DMS114 treated with DMSO at 0.1 percent for 48 hours (cell line): Measurements from ENCODE around the gene MAPKAPK2.

Experiments
- DNase-seq: peaks from one replicate; lab custom pipeline; 2025; ENCODE audit not compliant: unreplicated experiment; lab: John Stamatoyannopoulos, UW

Gene MAPKAPK2

DNA sequence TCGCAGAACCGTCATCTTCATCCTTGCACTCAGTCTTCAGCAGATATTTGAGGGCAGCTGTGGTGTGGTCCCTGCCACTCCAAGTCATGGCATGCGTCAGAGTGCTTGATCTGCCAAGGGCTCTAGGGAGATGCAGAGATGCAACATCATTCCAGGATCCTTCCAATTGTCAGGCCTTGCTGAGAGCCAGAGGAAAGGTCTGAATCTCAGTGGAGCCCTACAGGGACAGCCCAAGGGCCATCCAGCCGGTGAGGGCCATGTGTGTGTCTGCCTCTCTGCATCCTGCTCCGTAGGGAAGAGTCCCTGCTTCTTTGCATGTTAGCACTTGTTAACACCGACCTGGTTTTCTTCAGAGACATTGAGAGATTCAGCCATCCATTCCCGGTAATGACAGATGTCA, 17.6 kb downstream of the MAPKAPK2 start:
- no peak for DNase-seq

GRCh38 chr1:206702803-206703202, 18.1 kb downstream of the MAPKAPK2 start:
- no peak for DNase-seq

DNA sequence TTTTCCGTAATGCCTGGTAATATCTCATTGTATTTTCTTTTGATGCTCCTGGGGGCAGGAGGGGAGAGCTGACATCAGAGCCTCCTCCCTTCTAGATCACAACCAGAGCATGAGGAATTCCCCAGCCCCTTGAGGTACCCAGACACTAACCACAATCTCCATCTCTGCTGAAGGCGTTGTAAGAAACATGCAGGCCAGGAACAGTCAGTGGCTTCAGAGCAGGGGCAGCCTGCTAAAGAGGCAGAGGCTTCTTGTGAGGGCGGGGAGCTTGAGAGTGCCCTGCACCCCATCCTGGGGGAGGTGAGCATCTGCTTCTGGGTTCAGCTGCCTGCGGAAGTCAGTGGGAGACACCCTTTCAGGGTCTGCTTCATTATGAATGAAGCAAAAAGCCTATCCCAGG, 19.0 kb downstream of the MAPKAPK2 start:
- DNase-seq = no peak

GRCh38 chr1:206704226-206704625, 19.5 kb downstream of the MAPKAPK2 start:
- no peak for DNase-seq

- no peak for DNase-seq
Measured at GRCh38 chr1:206705191-206705590, 20.5 kb downstream of the MAPKAPK2 start.

GRCh38 chr1:206705726-206706297, 21.1 kb downstream of the MAPKAPK2 start:
- DNase-seq = no peak

- DNase-seq = no peak
Measured at GRCh38 chr1:206706298-206706791, 21.6 kb downstream of the MAPKAPK2 start.

GRCh38 chr1:206706806-206707366, 22.2 kb downstream of the MAPKAPK2 start:
- DNase-seq = no peak

- no peak for DNase-seq
Measured at GRCh38 chr1:206708058-206708457, 23.4 kb downstream of the MAPKAPK2 start.

- DNase-seq = no peak
Measured at GRCh38 chr1:206708882-206709281, 24.2 kb downstream of the MAPKAPK2 start.

- DNase-seq = no peak
Measured at GRCh38 chr1:206709322-206709721, 24.6 kb downstream of the MAPKAPK2 start.

- no peak for DNase-seq
Measured at GRCh38 chr1:206709772-206710459, 25.2 kb downstream of the MAPKAPK2 start.

- DNase-seq = no peak
Measured at GRCh38 chr1:206710460-206710823, 25.7 kb downstream of the MAPKAPK2 start.

GRCh38 chr1:206713070-206713469, 28.4 kb downstream of the MAPKAPK2 start:
- DNase-seq = no peak

DNA sequence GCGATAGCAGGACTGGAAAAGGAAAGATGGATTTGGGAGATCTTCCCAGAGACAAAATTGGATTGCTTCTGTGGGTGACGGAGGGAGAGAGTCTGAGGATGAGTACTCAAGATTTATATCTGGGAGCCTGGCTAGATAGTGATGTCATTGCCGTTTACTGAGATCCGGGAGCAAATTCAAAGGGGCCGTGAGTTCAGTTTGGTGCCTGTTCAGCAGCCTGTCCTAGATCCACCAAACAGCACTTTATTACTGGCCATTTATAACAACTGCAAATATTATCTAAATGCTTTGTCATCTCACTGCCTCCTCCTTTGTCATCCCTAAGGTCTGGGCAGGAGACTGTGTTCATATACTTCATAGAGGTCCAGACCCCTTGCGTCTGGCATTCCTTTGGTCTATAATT, 29.2 kb downstream of the MAPKAPK2 start:
- no peak for DNase-seq

DNA sequence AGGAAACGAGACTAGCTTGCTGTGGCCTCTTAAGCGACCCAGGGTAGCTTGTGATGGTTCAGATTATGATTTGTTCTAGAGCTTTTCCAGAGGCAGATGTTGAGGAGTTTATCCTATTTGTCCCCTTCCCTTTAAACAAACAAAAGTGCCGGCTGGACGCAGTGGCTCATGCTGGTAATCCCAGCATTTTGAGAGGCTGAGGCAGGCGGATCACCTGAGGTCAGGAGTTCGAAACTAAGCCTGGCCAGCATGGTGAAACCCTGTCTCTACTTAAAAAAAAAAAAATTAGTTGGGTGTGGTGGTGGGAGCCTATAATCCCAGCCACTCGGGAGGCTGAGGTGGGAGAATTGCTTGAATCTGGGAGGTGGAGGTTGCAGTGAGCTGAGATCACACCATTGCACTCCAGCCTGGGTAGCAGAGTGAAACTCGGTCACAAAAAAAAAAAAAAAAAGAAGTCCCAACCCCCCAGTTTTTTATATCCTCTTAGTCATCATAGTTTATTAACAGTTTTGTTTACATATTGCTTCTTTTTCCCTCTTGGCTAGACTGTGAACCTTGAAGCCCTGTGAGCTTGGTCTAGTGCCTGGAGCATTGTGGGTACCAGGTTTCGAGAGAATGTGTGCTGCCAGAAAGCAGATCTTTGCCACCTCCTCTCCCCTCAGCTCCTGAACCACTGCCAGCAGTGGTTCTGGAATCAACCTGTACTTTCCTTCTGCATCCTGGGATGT, 29.8 kb downstream of the MAPKAPK2 start:
- DNase-seq = no peak

DNA sequence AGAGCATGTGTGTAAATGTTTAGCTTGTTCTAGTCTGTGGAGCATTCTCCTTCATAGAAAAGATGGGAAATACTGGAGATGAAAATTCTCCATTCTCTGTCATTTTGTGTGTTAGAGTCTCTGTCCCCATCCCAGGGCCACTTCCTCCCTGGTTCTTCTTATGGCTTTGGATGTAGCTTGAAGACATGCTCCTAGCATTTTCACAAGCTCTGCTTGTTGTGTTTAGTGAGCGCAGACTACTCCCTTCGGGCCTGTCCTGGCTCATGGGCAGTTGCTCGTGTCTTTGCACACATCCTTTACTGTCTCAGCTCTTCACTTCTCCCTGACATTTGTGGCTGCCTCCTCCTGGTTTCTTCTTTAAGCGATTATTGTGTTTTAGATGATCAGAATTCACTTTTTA, 30.4 kb downstream of the MAPKAPK2 start:
- no peak for DNase-seq

DNA sequence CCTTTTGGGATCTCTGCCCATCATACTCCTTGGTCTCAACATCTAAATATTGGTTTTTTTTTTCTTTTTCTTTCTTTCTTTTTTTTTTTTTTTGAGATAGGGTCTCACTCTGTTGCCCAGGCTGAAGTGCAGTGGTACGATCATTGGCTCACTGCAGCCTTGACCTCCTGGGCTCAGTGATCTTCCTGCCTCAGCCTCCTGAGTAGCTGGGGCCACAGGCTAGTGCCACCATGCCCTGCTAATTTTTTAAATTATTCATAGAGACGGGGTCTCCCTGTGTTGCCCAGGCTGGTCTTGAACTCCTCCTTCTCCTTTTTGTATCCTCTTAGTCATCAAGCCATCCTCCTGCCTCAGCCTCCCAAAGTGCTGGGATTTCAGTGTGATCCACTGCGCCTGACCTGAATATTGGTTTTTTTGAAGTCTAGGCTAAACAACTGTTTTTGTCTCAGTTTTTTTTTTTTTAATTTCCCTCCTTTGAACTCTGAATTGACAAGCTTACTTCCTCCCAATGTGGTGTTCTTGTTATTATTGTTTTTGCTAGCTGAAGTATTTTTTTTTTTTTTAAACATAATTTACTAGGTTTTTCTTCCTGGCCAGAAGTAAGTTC, 30.9 kb downstream of the MAPKAPK2 start:
- no peak for DNase-seq

- DNase-seq = no peak
Measured at GRCh38 chr1:206716159-206716869, 31.6 kb downstream of the MAPKAPK2 start.

DNA sequence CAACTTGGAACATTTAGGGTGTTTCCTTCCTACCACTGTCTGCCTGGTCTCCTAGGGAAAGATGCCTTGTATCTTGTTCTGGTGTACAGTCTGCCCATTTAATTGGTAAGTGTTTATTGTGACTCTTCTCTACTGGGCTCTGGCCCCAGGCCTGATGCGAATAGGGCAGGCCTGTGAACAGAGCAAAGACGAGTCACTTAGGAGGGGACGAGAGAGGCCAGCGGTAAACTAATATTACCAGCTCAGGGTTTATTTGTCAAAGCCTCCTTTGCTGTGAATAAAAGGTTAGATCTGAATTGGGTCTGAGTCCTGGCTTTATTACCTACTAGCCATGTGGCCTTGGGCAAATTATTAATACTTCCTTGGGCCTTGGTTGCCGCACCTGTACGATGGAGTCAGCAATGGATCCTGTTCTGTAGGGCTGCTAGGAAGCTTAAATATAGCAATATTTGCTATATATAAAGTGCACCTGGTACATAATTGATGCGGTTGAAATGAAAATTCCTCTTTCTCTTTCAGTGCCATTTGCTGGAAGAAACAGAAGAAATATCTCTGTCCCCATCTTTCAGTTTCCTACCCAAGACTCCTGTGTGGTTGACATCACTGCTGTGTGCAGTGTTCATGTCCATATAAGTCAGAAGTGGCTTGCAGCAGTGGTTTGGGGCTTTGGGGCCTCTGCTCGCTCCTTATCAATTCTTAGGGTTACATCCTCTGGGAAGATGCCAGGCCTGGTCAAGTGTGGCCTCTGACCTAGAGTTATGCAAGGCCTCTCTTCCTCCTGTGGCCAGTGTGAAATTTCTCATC, 32.4 kb downstream of the MAPKAPK2 start:
- DNase-seq = no peak
